ENCODE measurements around the gene KIAA1217.

GRCh38 chr10:24324651-24325050, 115.7 kb downstream of the KIAA1217 start:
- TF ChIP-seq, protein P1, sequence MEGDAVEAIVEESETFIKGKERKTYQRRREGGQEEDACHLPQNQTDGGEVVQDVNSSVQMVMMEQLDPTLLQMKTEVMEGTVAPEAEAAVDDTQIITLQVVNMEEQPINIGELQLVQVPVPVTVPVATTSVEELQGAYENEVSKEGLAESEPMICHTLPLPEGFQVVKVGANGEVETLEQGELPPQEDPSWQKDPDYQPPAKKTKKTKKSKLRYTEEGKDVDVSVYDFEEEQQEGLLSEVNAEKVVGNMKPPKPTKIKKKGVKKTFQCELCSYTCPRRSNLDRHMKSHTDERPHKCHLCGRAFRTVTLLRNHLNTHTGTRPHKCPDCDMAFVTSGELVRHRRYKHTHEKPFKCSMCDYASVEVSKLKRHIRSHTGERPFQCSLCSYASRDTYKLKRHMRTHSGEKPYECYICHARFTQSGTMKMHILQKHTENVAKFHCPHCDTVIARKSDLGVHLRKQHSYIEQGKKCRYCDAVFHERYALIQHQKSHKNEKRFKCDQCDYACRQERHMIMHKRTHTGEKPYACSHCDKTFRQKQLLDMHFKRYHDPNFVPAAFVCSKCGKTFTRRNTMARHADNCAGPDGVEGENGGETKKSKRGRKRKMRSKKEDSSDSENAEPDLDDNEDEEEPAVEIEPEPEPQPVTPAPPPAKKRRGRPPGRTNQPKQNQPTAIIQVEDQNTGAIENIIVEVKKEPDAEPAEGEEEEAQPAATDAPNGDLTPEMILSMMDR (IDR thresholded peaks at IDR 0.05), result no peak
- TF ChIP-seq POLR2A (IDR thresholded peaks at IDR 0.05), result no peak
